Lower leg skin (tissue), 4 donors: ENCODE data around the gene FBXW8. TPM values are rescaled to one million over a fixed set of nuclear protein-coding genes. Genes with fewer than 3 reads are reported as not detected.

ENCODE experiments used
- DNase-seq, 2 donors: peaks; one replicate each; pipeline ENCODE4 v3.0.0-alpha.2; 2019; ENCODE audit warnings: low spot score in 2 of 2
- H3K4me3 ChIP-seq: fragments of 200-600 bp; sonication (generic); 2 replicates; pipeline ENCODE4 v1.5.1; 2017; ENCODE audit warnings: mild to moderate bottlenecking, low read depth; ENCODE audit not compliant: poor library complexity, severe bottlenecking
- POLR2A ChIP-seq, 2 donors: fragments of 450-650 bp; IDR thresholded peaks; one replicate each; pipeline ENCODE4 v1.6.1; 2016 to 2017; ENCODE audit warnings: antibody characterized with exemption in 2 of 2, mild to moderate bottlenecking in 1 of 2, moderate library complexity in 1 of 2
- WGBS, 2 donors: methylation state at CpG; one replicate each; pipeline ENCODE4 v1.1.5; 2018; 5-methylcytosine and 5-hydroxymethylcytosine counted together
- intact Hi-C: fragments of 100-400 bp; cut with DNase I; formaldehyde crosslinking; loops from one replicate; pipeline ENCODE4 v1.15.0; 2023; ENCODE audit warnings: low total_unique reads
- total RNA-seq, 4 donors: library from RNA; depleted of rRNA; stranded (reverse); fragments of >200 nt; gene quantifications; one replicate each; pipeline ENCODE4 v1.1.0, GENCODE V29; 2016
- TF ChIP-seq, protein P1 (sequence below), 3 donors: fragments of 450-650 bp; IDR thresholded peaks; one replicate each; pipeline ENCODE4 v1.5.1; 2016; ENCODE audit warnings: antibody characterized with exemption in 3 of 3, mild to moderate bottlenecking in 3 of 3, moderate library complexity in 2 of 3

The FBXW8 gene
- total RNA-seq, 4 donors from 2014 or later = 8.1 to 17.0 (median 15.8) TPM

DNA sequence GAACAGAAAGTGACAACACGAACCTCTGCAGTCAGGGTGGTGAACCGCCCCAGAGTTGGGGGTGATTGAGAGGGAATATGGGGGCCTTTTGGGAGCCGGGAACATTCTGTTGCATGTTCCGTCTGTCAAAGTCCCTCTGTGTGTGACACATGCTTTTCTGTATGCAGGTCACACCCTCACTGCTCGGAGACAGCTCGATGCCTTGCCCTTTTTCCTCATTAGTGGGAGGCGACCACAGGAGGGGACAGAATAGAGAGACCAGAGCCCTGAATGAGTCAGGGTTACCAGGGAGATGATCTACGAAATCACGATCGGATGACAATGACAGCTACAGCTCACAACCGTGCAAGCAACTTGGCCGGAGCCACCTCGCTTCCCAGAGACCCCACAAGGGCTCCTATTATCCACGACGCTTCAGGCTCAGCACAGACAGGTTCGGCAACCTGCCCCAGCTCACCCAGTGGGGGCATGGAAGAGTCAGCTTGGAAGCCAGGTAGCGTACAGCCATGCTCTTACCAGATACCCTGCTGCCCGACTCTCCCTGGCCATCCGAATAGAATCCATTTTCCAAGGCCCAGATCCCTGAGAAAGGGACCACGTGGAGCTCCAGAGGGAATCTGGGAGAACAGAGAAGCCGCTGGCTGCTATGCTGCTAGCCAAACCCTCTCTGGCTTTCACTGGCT lies 149.6 kb downstream of the FBXW8 start:
- intact Hi-C loops = no loop called here
- no peak for DNase-seq
- 38 to 49% methylated on average over 21 of the region's 21 CpGs for WGBS, 2 donors

DNA sequence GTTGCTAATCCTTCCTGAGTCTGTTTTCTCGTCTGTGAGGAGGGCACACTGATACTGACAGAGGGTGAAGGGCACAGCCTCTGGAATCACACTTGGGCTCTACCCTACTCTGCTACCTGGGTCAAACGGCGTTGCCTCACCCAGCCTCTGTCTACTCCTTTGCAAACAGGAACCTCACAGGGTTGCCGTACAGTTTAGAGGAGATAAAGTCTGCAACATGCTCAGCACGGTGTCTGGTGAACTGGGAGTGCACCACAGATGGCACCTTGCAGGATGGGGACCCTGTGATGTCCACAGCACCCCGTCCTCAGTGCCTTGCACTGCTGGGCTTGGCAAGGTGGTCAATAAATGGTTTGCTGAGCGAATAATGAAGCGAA lies 150.2 kb downstream of the FBXW8 start:
- H3K4me3 ChIP-seq = no peak overlapping the region
- TF ChIP-seq, protein P1, sequence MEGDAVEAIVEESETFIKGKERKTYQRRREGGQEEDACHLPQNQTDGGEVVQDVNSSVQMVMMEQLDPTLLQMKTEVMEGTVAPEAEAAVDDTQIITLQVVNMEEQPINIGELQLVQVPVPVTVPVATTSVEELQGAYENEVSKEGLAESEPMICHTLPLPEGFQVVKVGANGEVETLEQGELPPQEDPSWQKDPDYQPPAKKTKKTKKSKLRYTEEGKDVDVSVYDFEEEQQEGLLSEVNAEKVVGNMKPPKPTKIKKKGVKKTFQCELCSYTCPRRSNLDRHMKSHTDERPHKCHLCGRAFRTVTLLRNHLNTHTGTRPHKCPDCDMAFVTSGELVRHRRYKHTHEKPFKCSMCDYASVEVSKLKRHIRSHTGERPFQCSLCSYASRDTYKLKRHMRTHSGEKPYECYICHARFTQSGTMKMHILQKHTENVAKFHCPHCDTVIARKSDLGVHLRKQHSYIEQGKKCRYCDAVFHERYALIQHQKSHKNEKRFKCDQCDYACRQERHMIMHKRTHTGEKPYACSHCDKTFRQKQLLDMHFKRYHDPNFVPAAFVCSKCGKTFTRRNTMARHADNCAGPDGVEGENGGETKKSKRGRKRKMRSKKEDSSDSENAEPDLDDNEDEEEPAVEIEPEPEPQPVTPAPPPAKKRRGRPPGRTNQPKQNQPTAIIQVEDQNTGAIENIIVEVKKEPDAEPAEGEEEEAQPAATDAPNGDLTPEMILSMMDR (IDR thresholded peaks at IDR 0.05) = no peak
- no peak for TF ChIP-seq POLR2A (IDR thresholded peaks at IDR 0.05)
- no peak for DNase-seq
- intact Hi-C loops = no loop called here
- WGBS, 2 donors = 59 to 69% methylated on average over 8 of the region's 8 CpGs

More for the DNA sequence above, 149.6 kb downstream of the FBXW8 start:
- TF ChIP-seq POLR2A (IDR thresholded peaks at IDR 0.05) = no peak
- TF ChIP-seq, protein P1 (IDR thresholded peaks at IDR 0.05) = no peak
- no peak overlapping the region for H3K4me3 ChIP-seq

DNA sequence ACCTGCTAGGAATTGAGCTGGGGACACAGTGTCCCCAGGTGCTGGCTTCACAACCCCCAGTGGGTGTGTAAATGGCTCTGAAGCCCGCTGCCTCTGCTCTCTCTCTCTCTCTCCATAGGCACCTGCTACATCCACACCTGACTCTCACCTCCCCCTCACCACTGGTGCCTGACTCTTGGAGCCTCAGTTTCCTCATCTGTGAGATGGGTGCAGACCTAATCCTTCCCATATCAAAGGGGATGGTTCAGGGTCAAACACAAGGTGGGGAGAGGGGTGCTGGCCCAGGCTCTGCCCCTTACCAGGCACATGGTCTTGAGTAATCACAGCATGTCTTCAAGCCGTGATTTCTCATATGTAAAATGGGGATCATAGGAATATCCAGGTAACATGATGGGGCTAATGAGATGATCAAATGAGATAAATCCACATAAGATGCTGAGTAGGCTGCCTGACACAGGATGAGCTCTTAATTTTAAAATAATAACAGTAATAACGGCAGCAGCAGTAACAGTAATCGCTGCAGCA lies 150.9 kb downstream of the FBXW8 start:
- H3K4me3 ChIP-seq = no peak overlapping the region
- no peak for DNase-seq
- WGBS, 2 donors = 86 to 91% methylated on average over 4 of the region's 4 CpGs
- intact Hi-C loops = no loop called here
- TF ChIP-seq POLR2A (IDR thresholded peaks at IDR 0.05) = no peak
- TF ChIP-seq, protein P1 (IDR thresholded peaks at IDR 0.05) = no peak

DNA sequence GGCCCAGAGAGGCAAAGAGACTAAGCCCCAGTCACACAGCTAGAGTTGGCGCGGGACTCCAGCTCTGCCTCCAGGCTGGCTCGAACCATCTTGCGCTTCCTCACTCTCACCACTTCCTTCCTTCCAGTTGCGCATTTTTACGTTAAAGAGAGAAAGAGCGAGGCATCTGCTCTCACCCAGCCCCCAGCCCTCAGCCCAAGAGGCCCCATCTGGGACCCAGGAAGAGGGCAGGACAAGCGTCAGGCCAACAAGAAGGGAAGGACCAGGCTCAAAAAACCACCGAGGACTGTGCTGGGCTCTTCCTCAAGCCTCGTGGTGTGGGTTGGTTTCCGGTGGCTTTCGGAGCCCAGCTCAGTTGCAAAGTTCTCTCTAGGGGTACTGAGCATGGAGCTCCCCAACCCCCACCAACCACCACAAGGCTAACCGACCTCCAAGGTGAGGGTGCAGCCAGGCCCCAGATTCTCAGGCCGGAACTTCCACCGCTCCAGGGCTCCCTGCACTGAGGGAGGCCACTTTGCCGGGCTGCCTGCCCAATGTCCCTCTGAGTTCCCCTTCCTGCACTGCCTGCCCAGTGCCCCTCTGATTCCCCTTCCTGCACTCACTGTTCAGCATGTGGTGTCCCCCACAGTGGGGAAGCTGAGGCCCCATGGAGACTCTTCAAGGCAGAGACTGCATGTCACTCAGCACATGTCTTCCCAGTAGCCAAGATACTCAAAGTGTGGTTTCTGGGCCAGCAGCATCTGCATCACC lies 152.6 kb downstream of the FBXW8 start:
- WGBS, 2 donors = 70 to 74% methylated on average over 16 of the region's 16 CpGs
- intact Hi-C loops = no loop called here
- no peak for TF ChIP-seq POLR2A (IDR thresholded peaks at IDR 0.05)
- TF ChIP-seq, protein P1 (IDR thresholded peaks at IDR 0.05) = no peak
- peak in 1 of 2 donors; percentile 21 for DNase-seq
- no peak overlapping the region for H3K4me3 ChIP-seq

DNA sequence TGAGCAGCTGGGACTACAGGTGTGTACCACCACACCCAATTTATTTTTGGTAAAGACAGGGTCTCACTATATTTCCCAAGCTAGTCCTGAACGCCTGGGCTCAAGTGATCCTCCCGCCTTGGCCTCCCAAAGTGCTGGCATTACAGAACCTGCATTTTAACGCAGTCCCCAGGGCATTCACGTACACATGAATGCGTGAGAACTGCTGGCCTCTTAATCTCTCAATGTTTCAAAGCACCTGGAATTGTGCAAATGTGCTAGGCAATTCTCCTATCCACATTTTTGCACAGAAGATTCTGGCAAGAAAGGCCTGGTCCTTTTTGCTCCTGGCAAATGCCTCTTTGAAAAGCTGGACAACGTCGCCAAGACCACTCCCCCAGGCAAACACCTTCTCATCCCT lies 153.3 kb downstream of the FBXW8 start:
- DNase-seq = no peak
- TF ChIP-seq, protein P1 (IDR thresholded peaks at IDR 0.05) = no peak
- TF ChIP-seq POLR2A (IDR thresholded peaks at IDR 0.05) = no peak
- 84 to 89% methylated on average over 7 of the region's 7 CpGs for WGBS, 2 donors
- H3K4me3 ChIP-seq = no peak overlapping the region
- intact Hi-C loops = no loop called here
